H1 (cell line): ENCODE results near the gene HTN1. TPM values are rescaled to one million over a fixed set of nuclear protein-coding genes. Genes with fewer than 3 reads are reported as not detected.

Experiments
- CTCF ChIA-PET: fragments of 300-600 bp; sonication (Branson Sonifier 250); formaldehyde crosslinking; loops from one replicate; lab custom pipeline; 2021; ENCODE audit not compliant: partially characterized antibody; lab: Charles Lee
- POLR2A ChIA-PET: fragments of 300-600 bp; sonication (Branson Sonifier 250); formaldehyde crosslinking; loops from one replicate; lab custom pipeline; 2021; ENCODE audit warnings: inconsistent platforms; ENCODE audit not compliant: partially characterized antibody; lab: Charles Lee
- DNase-seq, 2 experiments: peaks; one replicate each; pipeline versions ENCODE4 v3.0.0 to v3.0.0-alpha.2; 2010 to 2022; ENCODE audit warnings: low spot score in 2 of 2, low read depth in 1 of 2, mixed read lengths in 1 of 2
- FAIRE-seq: peaks from 2 replicates; lab custom pipeline; 2011; peaks lifted over from hg19 to GRCh38; lab: Jason Lieb, UNC
- H2AFZ ChIP-seq: 2 replicates; pipeline ENCODE4 v1.8.1; 2012; ENCODE audit warnings: low read length, inconsistent platforms
- H2AK5ac ChIP-seq: 2 replicates; pipeline ENCODE4 v1.6.1; 2013; ENCODE audit warnings: low read depth, low read length
- H2BK120ac ChIP-seq: replicated peaks from 2 replicates; pipeline ENCODE3; 2013; ENCODE audit warnings: low read depth, low read length, inconsistent platforms
- H2BK12ac ChIP-seq: 2 replicates; pipeline ENCODE4 v1.6.1; 2013; ENCODE audit warnings: low read depth, low read length
- H2BK15ac ChIP-seq: 2 replicates; pipeline ENCODE4 v1.6.1; 2013; ENCODE audit warnings: low read length
- H2BK20ac ChIP-seq: 2 replicates; pipeline ENCODE4 v1.6.1; 2013; ENCODE audit warnings: low read length
- H2BK5ac ChIP-seq: 2 replicates; pipeline ENCODE4 v1.6.1; 2013; ENCODE audit warnings: low read depth, low read length
- H3K14ac ChIP-seq: 2 replicates; pipeline ENCODE4 v1.6.1; 2013; ENCODE audit warnings: inconsistent platforms; ENCODE audit not compliant: insufficient read length
- H3K18ac ChIP-seq: 2 replicates; pipeline ENCODE4 v1.6.1; 2013; ENCODE audit warnings: low read length; ENCODE audit errors: extremely low read depth
- H3K23ac ChIP-seq: 2 replicates; pipeline ENCODE4 v1.6.1; 2013; ENCODE audit warnings: inconsistent platforms; ENCODE audit not compliant: insufficient read length
- H3K23me2 ChIP-seq: 2 replicates; pipeline ENCODE4 v1.6.1; 2013; ENCODE audit warnings: low read depth, low read length
- H3K27ac ChIP-seq: 2 replicates; pipeline ENCODE4 v1.6.1; 2011; ENCODE audit warnings: low read depth, low read length, inconsistent platforms
- H3K27me3 ChIP-seq, 4 experiments: replicated peaks in 1 of 4; 1 replicate in 1 of 4; 2 replicates in 3 of 4; pipeline versions ENCODE4 v1.6.1 to v1.8.1; 2011 to 2013; ENCODE audit warnings: low read length in 3 of 4, mild to moderate bottlenecking in 3 of 4, inconsistent platforms in 2 of 4, mixed read lengths in 2 of 4, moderate library complexity in 1 of 4; ENCODE audit not compliant: control insufficient read depth in 3 of 4, insufficient read depth in 3 of 4; ENCODE audit errors: extremely low read depth in 1 of 4
- H3K36me3 ChIP-seq, 4 experiments: 2 replicates each; pipeline versions ENCODE4 v1.6.1 to v1.8.1; 2011 to 2013; ENCODE audit warnings: mild to moderate bottlenecking in 4 of 4, low read length in 3 of 4, moderate library complexity in 2 of 4, control low read depth in 1 of 4, inconsistent platforms in 1 of 4; ENCODE audit not compliant: insufficient read depth in 4 of 4, control insufficient read depth in 2 of 4
- H3K4ac ChIP-seq: replicated peaks from 2 replicates; pipeline ENCODE3; 2013; ENCODE audit warnings: low read length, low read depth, mixed read lengths, inconsistent platforms; ENCODE audit not compliant: insufficient read length
- H3K4me1 ChIP-seq, 4 experiments: replicated peaks in 1 of 4; 1 replicate in 1 of 4; 2 replicates in 3 of 4; pipeline versions ENCODE4 v1.6.1 to v1.8.1; 2011 to 2013; ENCODE audit warnings: low read length in 3 of 4, inconsistent platforms in 2 of 4, mixed read lengths in 1 of 4; ENCODE audit not compliant: insufficient read depth in 4 of 4, control insufficient read depth in 3 of 4
- H3K4me2 ChIP-seq, 2 experiments: 2 replicates each; pipeline versions ENCODE4 v1.6.1 to v1.8.1; 2011 to 2013; ENCODE audit warnings: low read depth in 2 of 2, low read length in 2 of 2, control low read depth in 1 of 2, inconsistent platforms in 1 of 2, mild to moderate bottlenecking in 1 of 2; ENCODE audit not compliant: insufficient read depth in 1 of 2
- H3K4me3 ChIP-seq, 4 experiments: fragments of 200-600, 300-600 bp in 1 of 4; sonication (generic), shearing (Covaris generic), sonication (Bioruptor Twin) in 1 of 4; 2 replicates each; pipeline versions ENCODE4 v1.5.1 to v1.8.1; 2011 to 2016; ENCODE audit warnings: low read length in 4 of 4, low read depth in 3 of 4, control low read depth in 2 of 4, inconsistent platforms in 2 of 4, mild to moderate bottlenecking in 2 of 4, mixed read lengths in 1 of 4, moderate library complexity in 1 of 4; ENCODE audit not compliant: insufficient read depth in 2 of 4; ENCODE audit errors: extremely low read depth in 1 of 4
- H3K56ac ChIP-seq: replicated peaks from 2 replicates; pipeline ENCODE3; 2013; ENCODE audit warnings: low read depth, mild to moderate bottlenecking, mixed read lengths, low read length, inconsistent platforms; ENCODE audit not compliant: insufficient read length
- H3K79me1 ChIP-seq: 2 replicates; pipeline ENCODE4 v1.6.1; 2013; ENCODE audit warnings: low read depth, low read length, control low read depth
- H3K79me2 ChIP-seq, 2 experiments: 2 replicates each; pipeline versions ENCODE4 v1.6.1 to v1.8.1; 2012 to 2013; ENCODE audit warnings: low read length in 2 of 2, mild to moderate bottlenecking in 2 of 2, inconsistent platforms in 1 of 2; ENCODE audit not compliant: insufficient read depth in 2 of 2, control insufficient read depth in 1 of 2
- H3K9ac ChIP-seq, 4 experiments: replicated peaks in 1 of 4; 1 replicate in 1 of 4; 2 replicates in 3 of 4; pipeline versions ENCODE4 v1.6.1 to v1.8.1; 2011 to 2013; ENCODE audit warnings: low read depth in 3 of 4, low read length in 3 of 4, control low read depth in 2 of 4, mild to moderate bottlenecking in 2 of 4, moderate library complexity in 2 of 4, inconsistent platforms in 1 of 4; ENCODE audit errors: extremely low read depth in 1 of 4
- H3K9me3 ChIP-seq, 2 experiments: 2 replicates each; pipeline versions ENCODE4 v1.6.1 to v1.8.1; 2012 to 2013; ENCODE audit warnings: mild to moderate bottlenecking in 2 of 2, moderate library complexity in 2 of 2, control low read depth in 1 of 2, inconsistent platforms in 1 of 2, low read depth in 1 of 2, low read length in 1 of 2, mixed read lengths in 1 of 2; ENCODE audit not compliant: insufficient read depth in 2 of 2
- H4K20me1 ChIP-seq, 2 experiments: replicated peaks in 1 of 2; 2 replicates each; pipeline versions ENCODE3 to v1.8.1; 2011 to 2013; ENCODE audit warnings: inconsistent platforms in 2 of 2, low read length in 2 of 2, mild to moderate bottlenecking in 1 of 2; ENCODE audit not compliant: insufficient read depth in 2 of 2, control insufficient read depth in 1 of 2
- H4K5ac ChIP-seq: 2 replicates; pipeline ENCODE4 v1.6.1; 2013; ENCODE audit warnings: low read length, low read depth, mixed read lengths, inconsistent platforms; ENCODE audit not compliant: insufficient read length
- H4K8ac ChIP-seq: 2 replicates; pipeline ENCODE4 v1.8.0; 2013; ENCODE audit warnings: mild to moderate bottlenecking, moderate library complexity, low read length, inconsistent platforms; ENCODE audit not compliant: insufficient read depth; ENCODE audit errors: extremely low read depth
- H4K91ac ChIP-seq: replicated peaks from 2 replicates; pipeline ENCODE3; 2013; ENCODE audit warnings: low read length, mixed read lengths, inconsistent platforms; ENCODE audit not compliant: insufficient read length
- CHD1 ChIP-seq: IDR thresholded peaks from 2 replicates; pipeline ENCODE4 v1.6.1; 2012; ENCODE audit warnings: low read depth, low read length, improper control_type of control experiment
- EGR1 ChIP-seq: IDR thresholded peaks from 2 replicates; pipeline ENCODE4 v1.6.1; 2011; ENCODE audit warnings: low read depth, low read length, borderline replicate concordance
- JUN ChIP-seq: IDR thresholded peaks from 2 replicates; pipeline ENCODE4 v1.6.1; 2011; ENCODE audit warnings: low read depth, mild to moderate bottlenecking, improper control_type of control experiment, low read length
- KDM5A ChIP-seq: fragments of 200-600 bp; IDR thresholded peaks from 2 replicates; pipeline ENCODE4 v1.7.1; 2012; ENCODE audit warnings: mild to moderate bottlenecking, low read length, inconsistent platforms, mixed read lengths
- SP2 ChIP-seq: IDR thresholded peaks from 2 replicates; pipeline ENCODE4 v1.6.1; 2012; ENCODE audit warnings: mild to moderate bottlenecking, low read length, inconsistent platforms
- ZNF274 ChIP-seq: IDR thresholded peaks from 2 replicates; pipeline ENCODE4 v1.7.0; 2012; ENCODE audit warnings: low read length, borderline replicate concordance; ENCODE audit errors: extremely low read depth
- WGBS, 2 experiments: shearing (Covaris generic) in 1 of 2; methylation state at CpG; one replicate each; pipeline versions ENCODE4 v1.1.6 to v1.1.7; 2013 to 2015; ENCODE audit warnings: low lambda C conversion rate in 2 of 2, mixed read lengths in 2 of 2, inconsistent platforms in 1 of 2, low coverage in 1 of 2, missing lambda C conversion rate in 1 of 2; ENCODE audit not compliant: insufficient replicate concordance in 2 of 2, insufficient coverage in 1 of 2, insufficient read length in 1 of 2; ENCODE audit errors: extremely low coverage in 1 of 2, missing lambda C conversion rate in 1 of 2; 5-methylcytosine and 5-hydroxymethylcytosine counted together
- polyA plus RNA-seq, 7 experiments: library from polyadenylated mRNA; depleted of rRNA in 3 of 7; stranded (reverse) in 5 of 7; unstranded in 2 of 7; fragments of >200 nt in 5 of 7; fragments of 200-250 nt in 2 of 7; gene quantifications; 1 replicate in 5 of 7; 2 replicates in 1 of 7; 4 replicates in 1 of 7; pipeline versions ENCODE4 v1.2.1 to v1.2.3, GENCODE V29; 2011 to 2013; ENCODE audit warnings: missing spikeins in 2 of 7, mixed read lengths in 2 of 7
- total RNA-seq: library from RNA; stranded (reverse); fragmentation: NEBNext Ultra II Directional; extraction: Animal tissue kit (Norgen Biotek cat#: 25700); gene quantifications from 2 replicates; pipeline ENCODE4 v1.2.1, GENCODE V29; 2021
- TF ChIP-seq, protein P1 (sequence below): IDR thresholded peaks from 2 replicates; pipeline ENCODE4 v1.6.1; 2011; ENCODE audit warnings: low read length, improper control_type of control experiment

The HTN1 gene
- total and polyA plus RNA-seq, 2 of the 8 experiments (the other 6 are each of a cell fraction or from before 2014, with no cell fraction given), result not detected

- Histone ChIP-seq H2BK20ac (no peak overlapping the region), H2AK5ac (no peak overlapping the region), H2AFZ (no peak overlapping the region), H3K14ac (no peak overlapping the region), H3K27me3 (no peaks in the 10 kb centered on the region), H3K18ac (no peak overlapping the region), H3K4me1 (no peaks in the 10 kb centered on the region), H3K9me3 (peaks cover 0 to 7% of the 10 kb centered on the region in 2 experiments; a peak in 1 of 4 replicates), H3K9ac (no peak overlapping the region), H3K23me2 (no peaks in the 10 kb centered on the region), H3K56ac (no peak overlapping the region), H4K5ac (no peak overlapping the region), H4K8ac (no peak overlapping the region), H2BK120ac (no peak overlapping the region), H3K23ac (no peak overlapping the region), H2BK12ac (no peak overlapping the region), H3K79me1 (no peaks in the 10 kb centered on the region), H2BK15ac (no peak overlapping the region), H3K4me2 (no peak overlapping the region), H3K4me3 (no peak overlapping the region), H3K36me3 (no peaks in the 10 kb centered on the region), H3K4ac (no peak overlapping the region), H4K91ac (no peak overlapping the region), H2BK5ac (no peak overlapping the region), H3K27ac (no peak overlapping the region), H4K20me1 (no peaks in the 10 kb centered on the region), H3K79me2 (no peaks in the 10 kb centered on the region)
- DNase-seq (no peak), FAIRE-seq (no peak)
- POLR2A ChIA-PET, result no interaction called here
- 94% methylated on average over 7 of the region's 7 CpGs; no CpG with 5 or more reads in 1 of the 2 experiments for WGBS, 2 experiments
- no peak for TF ChIP-seq ZNF274
- no peak for TF ChIP-seq JUN
- no peak for TF ChIP-seq CHD1
- no peak for TF ChIP-seq SP2
- TF ChIP-seq, protein P1, sequence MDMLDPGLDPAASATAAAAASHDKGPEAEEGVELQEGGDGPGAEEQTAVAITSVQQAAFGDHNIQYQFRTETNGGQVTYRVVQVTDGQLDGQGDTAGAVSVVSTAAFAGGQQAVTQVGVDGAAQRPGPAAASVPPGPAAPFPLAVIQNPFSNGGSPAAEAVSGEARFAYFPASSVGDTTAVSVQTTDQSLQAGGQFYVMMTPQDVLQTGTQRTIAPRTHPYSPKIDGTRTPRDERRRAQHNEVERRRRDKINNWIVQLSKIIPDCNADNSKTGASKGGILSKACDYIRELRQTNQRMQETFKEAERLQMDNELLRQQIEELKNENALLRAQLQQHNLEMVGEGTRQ, result no peak
- TF ChIP-seq KDM5A, result no peak
- TF ChIP-seq EGR1, result no peak
- CTCF ChIA-PET, result no interaction called here
Observed at GRCh38 chr4:70041652-70042286, 8.5 kb upstream of the HTN1 start.
